ENCODE data around the gene SPARC.

DNA sequence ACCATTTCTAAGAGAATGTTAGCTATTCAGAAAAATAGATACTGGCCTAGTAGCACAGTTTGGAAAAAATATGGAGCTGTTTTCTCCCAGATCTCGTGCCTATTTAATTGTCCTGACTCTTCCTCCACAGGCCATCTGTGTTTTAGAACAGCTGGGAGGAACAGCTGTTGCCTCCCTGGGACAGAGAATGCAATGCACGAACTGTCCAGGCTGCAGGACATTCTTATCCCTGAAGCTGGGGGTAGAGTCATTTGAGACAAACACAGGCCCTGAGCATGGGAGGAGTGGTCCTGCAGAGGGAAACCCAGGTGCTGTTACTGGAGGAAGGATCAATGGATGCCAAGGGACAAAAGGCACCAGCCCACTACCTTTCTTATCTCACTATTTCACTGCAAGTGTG is 20.9 kb upstream of the SPARC start:
- TF ChIP-seq, protein P1, sequence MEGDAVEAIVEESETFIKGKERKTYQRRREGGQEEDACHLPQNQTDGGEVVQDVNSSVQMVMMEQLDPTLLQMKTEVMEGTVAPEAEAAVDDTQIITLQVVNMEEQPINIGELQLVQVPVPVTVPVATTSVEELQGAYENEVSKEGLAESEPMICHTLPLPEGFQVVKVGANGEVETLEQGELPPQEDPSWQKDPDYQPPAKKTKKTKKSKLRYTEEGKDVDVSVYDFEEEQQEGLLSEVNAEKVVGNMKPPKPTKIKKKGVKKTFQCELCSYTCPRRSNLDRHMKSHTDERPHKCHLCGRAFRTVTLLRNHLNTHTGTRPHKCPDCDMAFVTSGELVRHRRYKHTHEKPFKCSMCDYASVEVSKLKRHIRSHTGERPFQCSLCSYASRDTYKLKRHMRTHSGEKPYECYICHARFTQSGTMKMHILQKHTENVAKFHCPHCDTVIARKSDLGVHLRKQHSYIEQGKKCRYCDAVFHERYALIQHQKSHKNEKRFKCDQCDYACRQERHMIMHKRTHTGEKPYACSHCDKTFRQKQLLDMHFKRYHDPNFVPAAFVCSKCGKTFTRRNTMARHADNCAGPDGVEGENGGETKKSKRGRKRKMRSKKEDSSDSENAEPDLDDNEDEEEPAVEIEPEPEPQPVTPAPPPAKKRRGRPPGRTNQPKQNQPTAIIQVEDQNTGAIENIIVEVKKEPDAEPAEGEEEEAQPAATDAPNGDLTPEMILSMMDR (IDR thresholded peaks at IDR 0.05): no peak
- TF ChIP-seq POLR2A (IDR thresholded peaks at IDR 0.05): no peak
